Caco-2 (cell line): Measurements from ENCODE around the gene MAN1A1. TPM values are rescaled to one million over a fixed set of nuclear protein-coding genes. Genes with fewer than 3 reads are reported as not detected.

Experiments
- BruUV-seq: library from RNA; stranded (reverse); fragments of 400-500 nt; replicated peaks from 2 replicates; lab custom pipeline; 2021; lab: Mats Ljungman, UMichigan
- CTCF ChIA-PET: fragments of 300-600 bp; sonication (Branson Sonifier 250); formaldehyde crosslinking; loops from one replicate; lab custom pipeline; 2022; ENCODE audit warnings: antibody characterized with exemption; lab: Charles Lee
- POLR2A ChIA-PET: fragments of 300-600 bp; sonication (Branson Sonifier 250); formaldehyde crosslinking; loops from one replicate; lab custom pipeline; 2022; ENCODE audit warnings: antibody characterized with exemption; lab: Charles Lee
- DNase-seq, 2 experiments: peaks; one replicate each; pipeline versions ENCODE4 v3.0.0 to v3.0.0-alpha.2; 2020 to 2022
- H3K27me3 ChIP-seq: replicated peaks from 2 replicates; pipeline ENCODE4 v1.6.0; 2011; ENCODE audit warnings: low read length; ENCODE audit not compliant: control insufficient read depth, insufficient read depth
- H3K36me3 ChIP-seq: 2 replicates; pipeline ENCODE4 v1.5.1; 2011; ENCODE audit warnings: low read length; ENCODE audit not compliant: control insufficient read depth, insufficient read depth
- H3K4me1 ChIP-seq: fragments of 250-450 bp; sonication (Bioruptor Pico); 2 replicates; pipeline ENCODE4 v1.5.1; 2020; ENCODE audit warnings: mild to moderate bottlenecking
- H3K4me3 ChIP-seq: 2 replicates; pipeline ENCODE4 v1.5.1; 2011; ENCODE audit warnings: low read depth, mild to moderate bottlenecking, control low read depth, low read length
- H3K9me3 ChIP-seq: fragments of 250-450 bp; sonication (Bioruptor Pico); 2 replicates; pipeline ENCODE4 v1.5.1; 2020; ENCODE audit warnings: mild to moderate bottlenecking, moderate library complexity
- H3K27ac Mint-ChIP-seq: one replicate; pipeline ENCODE4 v1.8.0; 2022; ENCODE audit warnings: mixed read lengths; ENCODE audit not compliant: unreplicated experiment
- H3K27me3 Mint-ChIP-seq: one replicate; pipeline ENCODE4 v1.8.0; 2022; ENCODE audit warnings: mixed read lengths; ENCODE audit not compliant: insufficient read depth, unreplicated experiment
- H3K36me3 Mint-ChIP-seq: one replicate; pipeline ENCODE4 v1.8.0; 2022; ENCODE audit warnings: mild to moderate bottlenecking, mixed read lengths; ENCODE audit not compliant: insufficient read depth, unreplicated experiment
- H3K4me1 Mint-ChIP-seq: one replicate; pipeline ENCODE4 v1.8.0; 2022; ENCODE audit warnings: low read depth, mixed read lengths; ENCODE audit not compliant: unreplicated experiment
- H3K4me3 Mint-ChIP-seq: one replicate; pipeline ENCODE4 v1.8.0; 2022; ENCODE audit warnings: mild to moderate bottlenecking, moderate library complexity, mixed read lengths; ENCODE audit not compliant: unreplicated experiment
- H3K9me3 Mint-ChIP-seq: one replicate; pipeline ENCODE4 v1.8.0; 2022; ENCODE audit warnings: mixed read lengths; ENCODE audit not compliant: unreplicated experiment
- CTCF ChIP-seq, 2 experiments: fragments of 200-600 bp in 1 of 2; IDR thresholded peaks; 1 replicate in 1 of 2; 2 replicates in 1 of 2; pipeline versions ENCODE4 v1.5.1 to v1.8.0; 2011 to 2022; ENCODE audit warnings: antibody characterized with exemption in 1 of 2, control low read depth in 1 of 2, inconsistent platforms in 1 of 2, low read depth in 1 of 2, low read length in 1 of 2, mild to moderate bottlenecking in 1 of 2, moderate library complexity in 1 of 2; ENCODE audit not compliant: insufficient read depth in 1 of 2, severe bottlenecking in 1 of 2, unreplicated experiment in 1 of 2
- intact Hi-C: fragments of 100-400 bp; cut with micrococcal nuclease; formaldehyde crosslinking; loops from one replicate; pipeline ENCODE4 v1.10.0; 2022; ENCODE audit not compliant: unreplicated experiment
- total RNA-seq: library from RNA; stranded (reverse); gene quantifications from 2 replicates; pipeline ENCODE4 v1.2.3, GENCODE V29; 2022

The MAN1A1 gene
- total RNA-seq, 1 experiment from 2014 or later = 28.7 TPM

GRCh38 chr6:119179842-119180241, 169.7 kb downstream of the MAN1A1 start:
- Mint-ChIP-seq H3K27me3 (no peaks in the 10 kb centered on the region), H3K27ac (no peak overlapping the region), H3K4me1 (peaks cover under 1% of the 10 kb centered on the region), H3K4me3 (no peak overlapping the region), H3K36me3 (peaks cover 23% of the 10 kb centered on the region), H3K9me3 (no peaks in the 10 kb centered on the region)
- DNase-seq = no peak
- intact Hi-C loops = no loop called here
- Histone ChIP-seq H3K4me1 (peaks cover under 1% of the 10 kb centered on the region), H3K27me3 (no peaks in the 10 kb centered on the region), H3K36me3 (no peaks in the 10 kb centered on the region; the same call in 1 of the 2 replicates), H3K9me3 (no peaks in the 10 kb centered on the region), H3K4me3 (no peak overlapping the region)
- ChIA-PET POLR2A (no interaction called here), CTCF (no interaction called here)
- no TSS peak for BruUV-seq
- no peak for TF ChIP-seq CTCF (IDR thresholded peaks at IDR 0.05; ENCODE audit: insufficient read depth in 1 of 2, low read depth in 1 of 2, low read length in 1 of 2, severe bottlenecking in 1 of 2, unreplicated experiment in 1 of 2)

- Mint-ChIP-seq H3K4me3 (no peak overlapping the region), H3K27me3 (no peaks in the 10 kb centered on the region), H3K27ac (no peak overlapping the region), H3K36me3 (peaks cover 18% of the 10 kb centered on the region), H3K4me1 (peaks cover 8% of the 10 kb centered on the region), H3K9me3 (no peaks in the 10 kb centered on the region)
- no peaks in the 10 kb centered on the region for H3K27me3 ChIP-seq
- peaks cover 8% of the 10 kb centered on the region for H3K4me1 ChIP-seq
- intact Hi-C loops = no loop called here
- H3K9me3 ChIP-seq = no peaks in the 10 kb centered on the region
- no peak overlapping the region for H3K4me3 ChIP-seq
- no peak for TF ChIP-seq CTCF (IDR thresholded peaks at IDR 0.05; ENCODE audit: insufficient read depth in 1 of 2, low read depth in 1 of 2, low read length in 1 of 2, severe bottlenecking in 1 of 2, unreplicated experiment in 1 of 2)
- H3K36me3 ChIP-seq = no peaks in the 10 kb centered on the region; the same call in 1 of the 2 replicates
- ChIA-PET POLR2A (no interaction called here), CTCF (no interaction called here)
- TSS peak; percentile 16 for BruUV-seq
- DNase-seq = no peak
Observed at GRCh38 chr6:119179062-119179461, 170.5 kb downstream of the MAN1A1 start.

- DNase-seq = no peak
- Histone ChIP-seq H3K27me3 (no peaks in the 10 kb centered on the region), H3K4me3 (no peak overlapping the region), H3K4me1 (peaks cover 35% of the 10 kb centered on the region), H3K9me3 (no peaks in the 10 kb centered on the region), H3K36me3 (no peaks in the 10 kb centered on the region; the same call in 1 of the 2 replicates)
- POLR2A ChIA-PET = no interaction called here
- CTCF ChIA-PET = no interaction called here
- peaks cover 22% of the 10 kb centered on the region for H3K36me3 Mint-ChIP-seq
- no peak overlapping the region for H3K4me3 Mint-ChIP-seq
- no peak for TF ChIP-seq CTCF (IDR thresholded peaks at IDR 0.05; ENCODE audit: insufficient read depth in 1 of 2, low read depth in 1 of 2, low read length in 1 of 2, severe bottlenecking in 1 of 2, unreplicated experiment in 1 of 2)
- H3K9me3 Mint-ChIP-seq = no peaks in the 10 kb centered on the region
- H3K27me3 Mint-ChIP-seq = no peaks in the 10 kb centered on the region
- peak overlapping the region; percentile 38 for H3K27ac Mint-ChIP-seq
- BruUV-seq = no TSS peak
- peaks cover 31% of the 10 kb centered on the region for H3K4me1 Mint-ChIP-seq
- intact Hi-C loops = no loop called here
Observed at GRCh38 chr6:119176445-119176844, 173.1 kb downstream of the MAN1A1 start.
